ENCODE measurements around the gene BMERB1. TPM values are rescaled to one million over a fixed set of nuclear protein-coding genes. Genes with fewer than 3 reads are reported as not detected.

BMERB1 gene
- total and polyA plus RNA-seq, 2 experiments from 2014 or later: 17.3 to 28.1 TPM

- TF ChIP-seq ETS1 (IDR thresholded peaks at IDR 0.05) (no peak), STAT1 (IDR thresholded peaks at IDR 0.05; ENCODE audit: unreplicated experiment) (no peak)
Observed at GRCh38 chr16:15574614-15574948, 140.2 kb downstream of the BMERB1 start (continued).

- H3K79me2 ChIP-seq (replicated peaks; ENCODE audit: insufficient read depth): no peaks in the 10 kb centered on the region
- TF ChIP-seq CREB1 (CRISPR knock-in tag; IDR thresholded peaks at IDR 0.05; ENCODE audit: low read depth) (no peak), EZH2 (IDR thresholded peaks at IDR 0.05; ENCODE audit: low read depth, unreplicated experiment) (no peak), JUNB (IDR thresholded peaks at IDR 0.05; ENCODE audit: unreplicated experiment) (no peak), ZNF114 (CRISPR knock-in tag; IDR thresholded peaks at IDR 0.05) (no peak), REST (IDR thresholded peaks at IDR 0.05; ENCODE audit: unreplicated experiment) (no peak), EZH2phosphoT487 (IDR thresholded peaks at IDR 0.05; ENCODE audit: unreplicated experiment) (no peak), ETS1 (IDR thresholded peaks at IDR 0.05) (no peak), POLR2AphosphoS5 (IDR thresholded peaks at IDR 0.05; ENCODE audit: low read depth) (no peak)
- TF ChIP-seq, protein P1, sequence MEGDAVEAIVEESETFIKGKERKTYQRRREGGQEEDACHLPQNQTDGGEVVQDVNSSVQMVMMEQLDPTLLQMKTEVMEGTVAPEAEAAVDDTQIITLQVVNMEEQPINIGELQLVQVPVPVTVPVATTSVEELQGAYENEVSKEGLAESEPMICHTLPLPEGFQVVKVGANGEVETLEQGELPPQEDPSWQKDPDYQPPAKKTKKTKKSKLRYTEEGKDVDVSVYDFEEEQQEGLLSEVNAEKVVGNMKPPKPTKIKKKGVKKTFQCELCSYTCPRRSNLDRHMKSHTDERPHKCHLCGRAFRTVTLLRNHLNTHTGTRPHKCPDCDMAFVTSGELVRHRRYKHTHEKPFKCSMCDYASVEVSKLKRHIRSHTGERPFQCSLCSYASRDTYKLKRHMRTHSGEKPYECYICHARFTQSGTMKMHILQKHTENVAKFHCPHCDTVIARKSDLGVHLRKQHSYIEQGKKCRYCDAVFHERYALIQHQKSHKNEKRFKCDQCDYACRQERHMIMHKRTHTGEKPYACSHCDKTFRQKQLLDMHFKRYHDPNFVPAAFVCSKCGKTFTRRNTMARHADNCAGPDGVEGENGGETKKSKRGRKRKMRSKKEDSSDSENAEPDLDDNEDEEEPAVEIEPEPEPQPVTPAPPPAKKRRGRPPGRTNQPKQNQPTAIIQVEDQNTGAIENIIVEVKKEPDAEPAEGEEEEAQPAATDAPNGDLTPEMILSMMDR (conservative IDR thresholded peaks at IDR 0.05; ENCODE audit: low read depth in 2 of 2): no peak
Observed at GRCh38 chr16:15575293-15576049, 141.1 kb downstream of the BMERB1 start.

More at GRCh38 chr16:15575293-15576049, 141.1 kb downstream of the BMERB1 start:
- no peaks in the 10 kb centered on the region; the same call in 2 of the 3 replicates for H3K9me3 Mint-ChIP-seq
- Histone ChIP-seq H3K4me2 (no peak overlapping the region), H3K27me3 (ENCODE audit: insufficient read depth) (no peaks in the 10 kb centered on the region), H3K36me3 (ENCODE audit: insufficient read depth) (peaks cover 3% of the 10 kb centered on the region; the same call in 1 of the 2 replicates), H4K20me1 (replicated peaks; ENCODE audit: insufficient read depth) (no peaks in the 10 kb centered on the region), H3K4me1 (ENCODE audit: insufficient read depth) (peaks cover 11% of the 10 kb centered on the region), H3K9me2 (ENCODE audit: insufficient read depth) (0 out of 2 replicates have a peak, but pooled peaks cover 3% of the 10 kb centered on the region), H2AFZ (no peak overlapping the region), H3K27ac (ENCODE audit: low read depth) (no peak overlapping the region), H3F3A (replicated peaks; ENCODE audit: low read depth) (no peaks in the 10 kb centered on the region), H3K4me3 (no peak overlapping the region)
- peaks cover 22% of the 10 kb centered on the region for H3K4me1 Mint-ChIP-seq
- H3K27me3 Mint-ChIP-seq (ENCODE audit: insufficient read depth, low read depth, poor library complexity): peaks cover 6% of the 10 kb centered on the region
- H3K27ac Mint-ChIP-seq: no peak overlapping the region
- DNase-seq (ENCODE audit: low spot score) (no peak), ATAC-seq (no peak)
- no peaks in the 10 kb centered on the region for H3K36me3 Mint-ChIP-seq (ENCODE audit: low read depth)
- H3K4me3 Mint-ChIP-seq: no peak overlapping the region
